GM12878 (cell line): ENCODE measurements around the gene GZMM. TPM values are rescaled to one million over a fixed set of nuclear protein-coding genes. Genes with fewer than 3 reads are reported as not detected.

Experiments used
- ATF3 ChIP-seq: IDR thresholded peaks from 2 replicates; pipeline ENCODE4 v1.6.1; 2011; ENCODE audit warnings: low read depth, mild to moderate bottlenecking, low read length, moderate library complexity, borderline replicate concordance; ENCODE audit errors: extremely low read depth
- BCL11A ChIP-seq: IDR thresholded peaks from 2 replicates; pipeline ENCODE4 v1.6.1; 2011; ENCODE audit warnings: low read depth, low read length
- GATAD2B ChIP-seq: fragments of 450-650 bp; conservative IDR thresholded peaks from 2 replicates; pipeline ENCODE4 v1.6.1; 2017; ENCODE audit warnings: low read depth, mild to moderate bottlenecking, moderate library complexity
- NRF1 ChIP-seq: conservative IDR thresholded peaks from 2 replicates; pipeline ENCODE4 v1.6.1; 2011; ENCODE audit warnings: mild to moderate bottlenecking, low read depth, low read length, improper control_type of control experiment
- PML ChIP-seq: IDR thresholded peaks from 2 replicates; pipeline ENCODE4 v1.6.1; 2012; ENCODE audit warnings: low read length, inconsistent platforms
- POLR2A ChIP-seq: IDR thresholded peaks from 2 replicates; pipeline ENCODE4 v1.6.1; 2011; ENCODE audit warnings: low read depth, mild to moderate bottlenecking, low read length
- POLR2AphosphoS2 ChIP-seq: IDR thresholded peaks from 2 replicates; pipeline ENCODE4 v1.6.1; 2011; ENCODE audit warnings: low read depth, mild to moderate bottlenecking, low read length, improper control_type of control experiment, moderate library complexity
- POLR2AphosphoS5 ChIP-seq: IDR thresholded peaks from 2 replicates; pipeline ENCODE4 v1.6.1; 2011; ENCODE audit warnings: mild to moderate bottlenecking, low read length, inconsistent platforms
- PRDM15 ChIP-seq: fragments of 450-650 bp; formaldehyde crosslinking; IDR thresholded peaks from 2 replicates; pipeline ENCODE4 v1.4.0; 2020; ENCODE audit warnings: mild to moderate bottlenecking, moderate library complexity
- RB1 ChIP-seq: fragments of 450-650 bp; formaldehyde crosslinking; IDR thresholded peaks from 2 replicates; pipeline ENCODE4 v1.6.1; 2017; ENCODE audit warnings: mild to moderate bottlenecking, borderline replicate concordance
- REST ChIP-seq: IDR thresholded peaks from 2 replicates; pipeline ENCODE4 v1.6.1; 2012; ENCODE audit warnings: mild to moderate bottlenecking, low read depth, low read length
- SMC3 ChIP-seq: IDR thresholded peaks from 2 replicates; pipeline ENCODE4 v1.6.1; 2011; ENCODE audit warnings: low read length, improper control_type of control experiment, borderline replicate concordance
- TARDBP ChIP-seq: IDR thresholded peaks from 2 replicates; pipeline ENCODE4 v1.6.1; 2016; ENCODE audit warnings: borderline replicate concordance
- USF1 ChIP-seq: IDR thresholded peaks from 2 replicates; pipeline ENCODE4 v1.6.1; 2011; ENCODE audit warnings: borderline replicate concordance, low read depth, mild to moderate bottlenecking, moderate library complexity, mixed read lengths, low read length; ENCODE audit not compliant: insufficient read depth; ENCODE audit errors: extremely low read length
- ZNF687 ChIP-seq: fragments of 450-650 bp; IDR thresholded peaks from 2 replicates; pipeline ENCODE4 v1.6.1; 2017; ENCODE audit warnings: mild to moderate bottlenecking, moderate library complexity
- polyA plus RNA-seq, 11 experiments: library from polyadenylated mRNA; depleted of rRNA in 4 of 11; unstranded in 6 of 11; stranded (reverse) in 5 of 11; fragments of >200 nt; fragmentation: Nextera tagmentation in 4 of 11; fragmentation: Illumina TruSeq in 1 of 11; extraction: Ambion mirVana in 4 of 11; extraction: Trizol in 1 of 11; gene quantifications; 1 replicate in 1 of 11; 2 replicates in 10 of 11; pipeline versions ENCODE4 v1.2.1 to v1.2.3, GENCODE V29; 2011 to 2016; ENCODE audit warnings: inconsistent platforms in 2 of 11, missing spikeins in 2 of 11, low read depth in 1 of 11
- total RNA-seq, 4 experiments: library from RNA; depleted of rRNA in 3 of 4; stranded (reverse); fragments of >200 nt in 3 of 4; fragmentation: Illumina TruSeq in 1 of 4; extraction: Trizol in 1 of 4; gene quantifications; 2 replicates each; pipeline versions ENCODE4 v1.2.1 to v1.2.3, GENCODE V29; 2013 to 2021

GZMM gene
- total and polyA plus RNA-seq, 10 of the 15 experiments (the other 5 are each of a cell fraction or from before 2014, with no cell fraction given): 0.09 to 0.48 (median 0.23) TPM; not detected in 7

GRCh38 chr19:507286-508203 lies 36.3 kb upstream of the GZMM start, which contains the start of gene TPGS1 (continued):
- TF ChIP-seq RB1 (peak; percentile 74; the same call in 1 of the 2 replicates), POLR2AphosphoS2 (0 out of 2 replicates have a peak, but pooled peaks have one; percentile 42), ATF3 (0 out of 2 replicates have a peak, but pooled peaks have one; percentile 58), NRF1 (peak; percentile 54), PML (no peak), POLR2A (peak; percentile 87), SMC3 (no peak), GATAD2B (no peak; the same call in 1 of the 2 replicates), POLR2AphosphoS5 (peak; percentile 55; the same call in 1 of the 2 replicates), REST (no peak), ZNF687 (no peak), TARDBP (peak; percentile 95), PRDM15 (no peak), USF1 (no peak), BCL11A (0 out of 2 replicates have a peak, but pooled peaks have one; percentile 5)
